Lower leg skin (tissue), 4 donors: ENCODE results near the gene CENPS. TPM values are rescaled to one million over a fixed set of nuclear protein-coding genes. Genes with fewer than 3 reads are reported as not detected.

ENCODE experiments used
- DNase-seq, 2 donors: peaks; one replicate each; pipeline ENCODE4 v3.0.0-alpha.2; 2019; ENCODE audit warnings: low spot score in 2 of 2
- H3K4me3 ChIP-seq: fragments of 200-600 bp; sonication (generic); 2 replicates; pipeline ENCODE4 v1.5.1; 2017; ENCODE audit warnings: mild to moderate bottlenecking, low read depth; ENCODE audit not compliant: poor library complexity, severe bottlenecking
- CTCF ChIP-seq, 3 donors: fragments of 450-650 bp; IDR thresholded peaks; one replicate each; pipeline ENCODE4 v1.5.1; 2016; ENCODE audit warnings: antibody characterized with exemption in 3 of 3, mild to moderate bottlenecking in 3 of 3, moderate library complexity in 2 of 3
- POLR2A ChIP-seq, 2 donors: fragments of 450-650 bp; IDR thresholded peaks; one replicate each; pipeline ENCODE4 v1.6.1; 2016 to 2017; ENCODE audit warnings: antibody characterized with exemption in 2 of 2, mild to moderate bottlenecking in 1 of 2, moderate library complexity in 1 of 2
- WGBS, 2 donors: methylation state at CpG; one replicate each; pipeline ENCODE4 v1.1.5; 2018; 5-methylcytosine and 5-hydroxymethylcytosine counted together
- intact Hi-C: fragments of 100-400 bp; cut with DNase I; formaldehyde crosslinking; loops from one replicate; pipeline ENCODE4 v1.15.0; 2023; ENCODE audit warnings: low total_unique reads
- total RNA-seq, 4 donors: library from RNA; depleted of rRNA; stranded (reverse); fragments of >200 nt; gene quantifications; one replicate each; pipeline ENCODE4 v1.1.0, GENCODE V29; 2016

CENPS gene
- total RNA-seq, 4 donors from 2014 or later = 0.42 to 1.8 (median 0.97) TPM

- WGBS, 2 donors = 0 to 1% methylated on average over 14 to 40 of the region's 76 CpGs
- DNase-seq = peak; percentile 97 to 100
- TF ChIP-seq CTCF (IDR thresholded peaks at IDR 0.05) (no peak), POLR2A (IDR thresholded peaks at IDR 0.05) (no peak)
- intact Hi-C loops = no loop called here
- H3K4me3 ChIP-seq = peak within 1 kb of the TSS; percentile 79
Measured at GRCh38 chr1:10398734-10399443, 31.3 kb upstream of the CENPS start, which contains the start of gene PGD. PGD (plus strand) TSS chr1:10399064; CDS start chr1:10399118, 54 bp downstream.

- 0 to 1% methylated on average over 26 of the region's 42 CpGs for WGBS, 2 donors
- TF ChIP-seq POLR2A (IDR thresholded peaks at IDR 0.05) (no peak), CTCF (IDR thresholded peaks at IDR 0.05) (no peak)
- intact Hi-C loops = no loop called here
- peak overlapping the region; percentile 79 for H3K4me3 ChIP-seq
- DNase-seq = peak in 1 of 2 donors; percentile 88
Measured at GRCh38 chr1:10399444-10399941, 30.7 kb upstream of the CENPS start.

- DNase-seq = no peak
- 33 to 49% methylated on average over 8 of the region's 8 CpGs for WGBS, 2 donors
- no peak overlapping the region for H3K4me3 ChIP-seq
- TF ChIP-seq CTCF (IDR thresholded peaks at IDR 0.05) = no peak
- TF ChIP-seq POLR2A (IDR thresholded peaks at IDR 0.05) = no peak
- intact Hi-C loops = no loop called here
Measured at GRCh38 chr1:10400013-10400412, 30.2 kb upstream of the CENPS start.

GRCh38 chr1:10401281-10401680 is 29.0 kb upstream of the CENPS start:
- no peak for DNase-seq
- H3K4me3 ChIP-seq = no peak overlapping the region
- intact Hi-C loops = no loop called here
- WGBS, 2 donors = 64 to 79% methylated on average over 1 of the region's 1 CpG
- TF ChIP-seq CTCF (IDR thresholded peaks at IDR 0.05) (no peak), POLR2A (IDR thresholded peaks at IDR 0.05) (no peak)

GRCh38 chr1:10402729-10403274 is 27.4 kb upstream of the CENPS start:
- WGBS, 2 donors = 91 to 96% methylated on average over 9 of the region's 9 CpGs
- H3K4me3 ChIP-seq = no peak overlapping the region
- intact Hi-C loops = no loop called here
- TF ChIP-seq CTCF (IDR thresholded peaks at IDR 0.05) = no peak
- TF ChIP-seq POLR2A (IDR thresholded peaks at IDR 0.05) = no peak
- no peak for DNase-seq
